Neural cell (in vitro differentiated cells): ENCODE results near the gene CTDNEP1.

Experiments
- EP300 ChIP-seq: fragments of 450-650 bp; conservative IDR thresholded peaks from 2 replicates; pipeline ENCODE4 v1.6.1; 2014; ENCODE audit warnings: antibody characterized with exemption, mild to moderate bottlenecking, moderate library complexity; ENCODE audit not compliant: poor library complexity, severe bottlenecking
- EZH2 ChIP-seq: fragments of 200-600, 300-800 bp; shearing (Covaris generic), sonication (generic); IDR thresholded peaks from 2 replicates; pipeline ENCODE4 v1.6.1; 2014; ENCODE audit warnings: antibody characterized with exemption, low read length, borderline replicate concordance, mild to moderate bottlenecking; ENCODE audit not compliant: insufficient read depth, poor library complexity, severe bottlenecking
- MXI1 ChIP-seq: fragments of 450-650 bp; conservative IDR thresholded peaks from 2 replicates; pipeline ENCODE4 v1.6.1; 2014; ENCODE audit warnings: antibody characterized with exemption, mild to moderate bottlenecking; ENCODE audit not compliant: poor library complexity, severe bottlenecking
- POLR2AphosphoS5 ChIP-seq: IDR thresholded peaks from 2 replicates; pipeline ENCODE4 v1.6.1; 2012
- SMC3 ChIP-seq: fragments of 450-650 bp; conservative IDR thresholded peaks from 2 replicates; pipeline ENCODE4 v1.6.1; 2014; ENCODE audit warnings: antibody characterized with exemption, mild to moderate bottlenecking, moderate library complexity; ENCODE audit not compliant: poor library complexity
- TF ChIP-seq, protein P1 (sequence below): fragments of 450-650 bp; IDR thresholded peaks from 2 replicates; pipeline ENCODE4 v1.5.1; 2014; ENCODE audit warnings: antibody characterized with exemption, mild to moderate bottlenecking, moderate library complexity; ENCODE audit not compliant: poor library complexity, severe bottlenecking
- TF ChIP-seq, protein P2 (sequence below): IDR thresholded peaks from 2 replicates; pipeline ENCODE4 v1.6.1; 2012; ENCODE audit warnings: borderline replicate concordance

GRCh38 chr17:7282752-7283321, 31.3 kb upstream of the CTDNEP1 start:
- TF ChIP-seq EZH2 (no peak), POLR2AphosphoS5 (no peak), SMC3 (no peak), EP300 (no peak), MXI1 (no peak)
- TF ChIP-seq, protein P1, sequence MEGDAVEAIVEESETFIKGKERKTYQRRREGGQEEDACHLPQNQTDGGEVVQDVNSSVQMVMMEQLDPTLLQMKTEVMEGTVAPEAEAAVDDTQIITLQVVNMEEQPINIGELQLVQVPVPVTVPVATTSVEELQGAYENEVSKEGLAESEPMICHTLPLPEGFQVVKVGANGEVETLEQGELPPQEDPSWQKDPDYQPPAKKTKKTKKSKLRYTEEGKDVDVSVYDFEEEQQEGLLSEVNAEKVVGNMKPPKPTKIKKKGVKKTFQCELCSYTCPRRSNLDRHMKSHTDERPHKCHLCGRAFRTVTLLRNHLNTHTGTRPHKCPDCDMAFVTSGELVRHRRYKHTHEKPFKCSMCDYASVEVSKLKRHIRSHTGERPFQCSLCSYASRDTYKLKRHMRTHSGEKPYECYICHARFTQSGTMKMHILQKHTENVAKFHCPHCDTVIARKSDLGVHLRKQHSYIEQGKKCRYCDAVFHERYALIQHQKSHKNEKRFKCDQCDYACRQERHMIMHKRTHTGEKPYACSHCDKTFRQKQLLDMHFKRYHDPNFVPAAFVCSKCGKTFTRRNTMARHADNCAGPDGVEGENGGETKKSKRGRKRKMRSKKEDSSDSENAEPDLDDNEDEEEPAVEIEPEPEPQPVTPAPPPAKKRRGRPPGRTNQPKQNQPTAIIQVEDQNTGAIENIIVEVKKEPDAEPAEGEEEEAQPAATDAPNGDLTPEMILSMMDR, result no peak
- TF ChIP-seq, protein P2, sequence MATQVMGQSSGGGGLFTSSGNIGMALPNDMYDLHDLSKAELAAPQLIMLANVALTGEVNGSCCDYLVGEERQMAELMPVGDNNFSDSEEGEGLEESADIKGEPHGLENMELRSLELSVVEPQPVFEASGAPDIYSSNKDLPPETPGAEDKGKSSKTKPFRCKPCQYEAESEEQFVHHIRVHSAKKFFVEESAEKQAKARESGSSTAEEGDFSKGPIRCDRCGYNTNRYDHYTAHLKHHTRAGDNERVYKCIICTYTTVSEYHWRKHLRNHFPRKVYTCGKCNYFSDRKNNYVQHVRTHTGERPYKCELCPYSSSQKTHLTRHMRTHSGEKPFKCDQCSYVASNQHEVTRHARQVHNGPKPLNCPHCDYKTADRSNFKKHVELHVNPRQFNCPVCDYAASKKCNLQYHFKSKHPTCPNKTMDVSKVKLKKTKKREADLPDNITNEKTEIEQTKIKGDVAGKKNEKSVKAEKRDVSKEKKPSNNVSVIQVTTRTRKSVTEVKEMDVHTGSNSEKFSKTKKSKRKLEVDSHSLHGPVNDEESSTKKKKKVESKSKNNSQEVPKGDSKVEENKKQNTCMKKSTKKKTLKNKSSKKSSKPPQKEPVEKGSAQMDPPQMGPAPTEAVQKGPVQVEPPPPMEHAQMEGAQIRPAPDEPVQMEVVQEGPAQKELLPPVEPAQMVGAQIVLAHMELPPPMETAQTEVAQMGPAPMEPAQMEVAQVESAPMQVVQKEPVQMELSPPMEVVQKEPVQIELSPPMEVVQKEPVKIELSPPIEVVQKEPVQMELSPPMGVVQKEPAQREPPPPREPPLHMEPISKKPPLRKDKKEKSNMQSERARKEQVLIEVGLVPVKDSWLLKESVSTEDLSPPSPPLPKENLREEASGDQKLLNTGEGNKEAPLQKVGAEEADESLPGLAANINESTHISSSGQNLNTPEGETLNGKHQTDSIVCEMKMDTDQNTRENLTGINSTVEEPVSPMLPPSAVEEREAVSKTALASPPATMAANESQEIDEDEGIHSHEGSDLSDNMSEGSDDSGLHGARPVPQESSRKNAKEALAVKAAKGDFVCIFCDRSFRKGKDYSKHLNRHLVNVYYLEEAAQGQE, result no peak
